Measurements from ENCODE around the gene MBP.

DNA sequence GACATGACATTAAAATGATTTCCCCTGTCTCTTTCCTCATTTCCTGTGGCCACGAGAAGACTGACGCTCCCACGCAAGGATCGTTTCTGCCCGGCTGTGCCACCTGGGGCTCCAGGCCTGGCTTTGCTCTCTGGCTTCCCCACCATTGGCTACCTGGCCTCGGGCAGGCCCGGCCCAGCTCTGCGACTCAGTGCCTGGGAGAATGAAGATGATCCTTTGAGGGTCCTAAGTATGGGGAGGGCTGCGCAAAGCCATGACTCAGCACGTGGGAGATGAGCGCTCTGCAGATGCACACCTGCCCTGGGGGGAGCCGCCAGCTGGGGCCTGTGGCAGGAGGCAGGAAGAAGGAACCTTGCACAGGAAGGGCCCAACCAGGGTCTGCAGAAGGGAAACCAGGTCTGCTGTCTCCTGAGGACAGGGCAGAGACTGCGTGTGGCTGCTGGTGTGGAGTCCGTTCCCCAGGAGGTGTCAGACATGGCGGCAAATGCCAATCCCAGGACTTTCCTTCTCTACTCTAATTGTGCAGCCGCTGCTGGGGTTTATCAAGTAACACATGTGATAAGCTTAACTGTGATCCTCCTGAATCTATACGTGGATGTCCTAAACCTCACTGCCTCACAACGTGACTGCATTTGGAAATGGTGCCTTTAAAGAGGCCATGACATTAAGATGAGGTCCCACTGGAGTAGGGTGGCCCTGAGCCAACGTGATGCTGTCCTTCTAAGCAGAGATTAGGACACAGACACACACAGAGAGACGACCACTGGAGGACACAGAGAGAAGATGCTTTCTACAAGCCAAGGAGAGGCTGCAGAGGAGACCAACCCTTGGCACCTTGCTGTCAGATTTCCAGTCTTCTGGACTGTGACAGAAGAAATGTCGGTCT is 32.9 kb downstream of the MBP start:
- TF ChIP-seq CTCF (IDR thresholded peaks at IDR 0.05): no peak
- TF ChIP-seq, protein P1, sequence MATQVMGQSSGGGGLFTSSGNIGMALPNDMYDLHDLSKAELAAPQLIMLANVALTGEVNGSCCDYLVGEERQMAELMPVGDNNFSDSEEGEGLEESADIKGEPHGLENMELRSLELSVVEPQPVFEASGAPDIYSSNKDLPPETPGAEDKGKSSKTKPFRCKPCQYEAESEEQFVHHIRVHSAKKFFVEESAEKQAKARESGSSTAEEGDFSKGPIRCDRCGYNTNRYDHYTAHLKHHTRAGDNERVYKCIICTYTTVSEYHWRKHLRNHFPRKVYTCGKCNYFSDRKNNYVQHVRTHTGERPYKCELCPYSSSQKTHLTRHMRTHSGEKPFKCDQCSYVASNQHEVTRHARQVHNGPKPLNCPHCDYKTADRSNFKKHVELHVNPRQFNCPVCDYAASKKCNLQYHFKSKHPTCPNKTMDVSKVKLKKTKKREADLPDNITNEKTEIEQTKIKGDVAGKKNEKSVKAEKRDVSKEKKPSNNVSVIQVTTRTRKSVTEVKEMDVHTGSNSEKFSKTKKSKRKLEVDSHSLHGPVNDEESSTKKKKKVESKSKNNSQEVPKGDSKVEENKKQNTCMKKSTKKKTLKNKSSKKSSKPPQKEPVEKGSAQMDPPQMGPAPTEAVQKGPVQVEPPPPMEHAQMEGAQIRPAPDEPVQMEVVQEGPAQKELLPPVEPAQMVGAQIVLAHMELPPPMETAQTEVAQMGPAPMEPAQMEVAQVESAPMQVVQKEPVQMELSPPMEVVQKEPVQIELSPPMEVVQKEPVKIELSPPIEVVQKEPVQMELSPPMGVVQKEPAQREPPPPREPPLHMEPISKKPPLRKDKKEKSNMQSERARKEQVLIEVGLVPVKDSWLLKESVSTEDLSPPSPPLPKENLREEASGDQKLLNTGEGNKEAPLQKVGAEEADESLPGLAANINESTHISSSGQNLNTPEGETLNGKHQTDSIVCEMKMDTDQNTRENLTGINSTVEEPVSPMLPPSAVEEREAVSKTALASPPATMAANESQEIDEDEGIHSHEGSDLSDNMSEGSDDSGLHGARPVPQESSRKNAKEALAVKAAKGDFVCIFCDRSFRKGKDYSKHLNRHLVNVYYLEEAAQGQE (IDR thresholded peaks at IDR 0.05; ENCODE audit: insufficient read depth in 1 of 2, low read depth in 2 of 2, low read length in 1 of 2): no peak
- TF ChIP-seq POLR2AphosphoS5 (IDR thresholded peaks at IDR 0.05; ENCODE audit: low read depth, low read length): 0 out of 2 replicates have a peak, but pooled peaks have one; percentile 11
- no peak for TF ChIP-seq TCF7L2 (IDR thresholded peaks at IDR 0.05; ENCODE audit: low read depth, low read length)
